ENCODE results near the gene NSMF. TPM values are rescaled to one million over a fixed set of nuclear protein-coding genes. Genes with fewer than 3 reads are reported as not detected.

The NSMF gene
- total and polyA plus RNA-seq, 2 of the 4 experiments (the other 2 are of a cell fraction), result 7.7 to 40.9 TPM

- WGBS, 2 experiments (ENCODE audit: extremely low coverage in 2 of 2, insufficient read length in 1 of 2), result 56% methylated on average over 7 of the region's 13 CpGs; no CpG with 5 or more reads in 1 of the 2 experiments
- dilution Hi-C loops (cut with HindIII; ENCODE audit: low sequenced_read_pairs, unreplicated experiment), result no loop called here
- H2BK15ac ChIP-seq (ENCODE audit: low read depth, low read length), result no peak overlapping the region
- H3K9me1 ChIP-seq (ENCODE audit: insufficient read depth, low read length), result no peaks in the 10 kb centered on the region; the same call in 1 of the 2 replicates
- H4K91ac ChIP-seq (ENCODE audit: insufficient read depth, low read depth, low read length), result no peak overlapping the region
- no peak overlapping the region for H2BK20ac ChIP-seq (ENCODE audit: low read depth, low read length)
- CTCF ChIA-PET, result no interaction called here
- no peaks in the 10 kb centered on the region for H3K79me1 ChIP-seq (ENCODE audit: low read depth in 1 of 2, low read length in 2 of 2)
- no peak overlapping the region for H3K4ac ChIP-seq (ENCODE audit: low read depth, low read length)
- H3K23ac ChIP-seq (ENCODE audit: low read depth, low read length), result no peak overlapping the region
- H4K8ac ChIP-seq (ENCODE audit: low read depth in 2 of 2, low read length in 2 of 2), result no peak overlapping the region
- H3K9ac ChIP-seq (ENCODE audit: low read depth, low read length), result no peak overlapping the region
- H3K56ac ChIP-seq (ENCODE audit: extremely low read depth, insufficient read depth, low read length), result no peak overlapping the region
- H3K4me3 ChIP-seq (ENCODE audit: insufficient read depth, low read depth, low read length), result no peak overlapping the region
- ATAC-seq (ENCODE audit: low read depth), result no peak
- H4K20me1 ChIP-seq (ENCODE audit: insufficient read depth, low read length), result peaks cover 6% of the 10 kb centered on the region; the same call in 1 of the 2 replicates
- no peak overlapping the region for H4K5ac ChIP-seq (ENCODE audit: low read depth, low read length)
- H2AFZ ChIP-seq (replicated peaks; ENCODE audit: low read length, poor library complexity), result no peak overlapping the region
- no peak overlapping the region for H2AK9ac ChIP-seq (replicated peaks; ENCODE audit: low read depth, low read length, poor library complexity)
- H3K27me3 ChIP-seq (ENCODE audit: control insufficient read depth, insufficient read depth, low read length), result peaks cover 28% of the 10 kb centered on the region
- POLR2A ChIA-PET (ENCODE audit: unreplicated experiment), result no interaction called here
- H3K14ac ChIP-seq (replicated peaks; ENCODE audit: low read depth, low read length), result no peak overlapping the region
- peaks cover 2% of the 10 kb centered on the region; the same call in 1 of the 2 replicates for H3K4me1 ChIP-seq (ENCODE audit: control insufficient read depth, insufficient read depth, low read length)
- no peak for TF ChIP-seq NFE2L2 (IDR thresholded peaks at IDR 0.05; ENCODE audit: low read depth, low read length)
- no peak for TF ChIP-seq USF2 (IDR thresholded peaks at IDR 0.05; ENCODE audit: low read depth, low read length)
- no peak for TF ChIP-seq MXI1 (IDR thresholded peaks at IDR 0.05; ENCODE audit: borderline replicate concordance, low read depth, low read length)
- no peak for TF ChIP-seq CEBPB (IDR thresholded peaks at IDR 0.05; ENCODE audit: low read depth, low read length)
- TF ChIP-seq POLR2A (IDR thresholded peaks at IDR 0.05; ENCODE audit: low read depth, low read length), result no peak
- TF ChIP-seq CTCF (conservative IDR thresholded peaks at IDR 0.05; ENCODE audit: low read depth, low read length), result no peak
- no peak for TF ChIP-seq MAFK (IDR thresholded peaks at IDR 0.05; ENCODE audit: low read depth, low read length)
- no peak for TF ChIP-seq CHD1 (IDR thresholded peaks at IDR 0.05; ENCODE audit: low read depth, low read length)
- no peak for TF ChIP-seq FOS (IDR thresholded peaks at IDR 0.05; ENCODE audit: low read depth, low read length)
- TF ChIP-seq BHLHE40 (IDR thresholded peaks at IDR 0.05; ENCODE audit: low read depth, low read length), result no peak
- no peak for TF ChIP-seq RFX5 (IDR thresholded peaks at IDR 0.05; ENCODE audit: low read depth, low read length)
- TF ChIP-seq ELK1 (IDR thresholded peaks at IDR 0.05; ENCODE audit: borderline replicate concordance, low read depth, low read length), result no peak
- no peak for TF ChIP-seq SMC3 (IDR thresholded peaks at IDR 0.05; ENCODE audit: low read depth, low read length)
- no peak for TF ChIP-seq RCOR1 (IDR thresholded peaks at IDR 0.05; ENCODE audit: insufficient replicate concordance, low read length)
- TF ChIP-seq MAZ (IDR thresholded peaks at IDR 0.05; ENCODE audit: borderline replicate concordance, low read depth, low read length), result no peak
- no peak for TF ChIP-seq RAD21 (IDR thresholded peaks at IDR 0.05; ENCODE audit: low read length)
- no peak overlapping the region for H3K4me2 ChIP-seq (ENCODE audit: low read depth, low read length)
- no peak for DNase-seq
- H2AK5ac ChIP-seq (ENCODE audit: low read depth, low read length), result no peak overlapping the region
- peaks cover 4% of the 10 kb centered on the region; the same call in 1 of the 2 replicates for H3K9me3 ChIP-seq (ENCODE audit: control insufficient read depth, insufficient read depth, low read length)
- H3K27ac ChIP-seq (ENCODE audit: insufficient read depth, low read length), result no peak overlapping the region
- no TSS peak for BruUV-seq (replicated peaks)
- intact Hi-C loops (cut with micrococcal nuclease), result no loop called here
- no peak overlapping the region for H2BK5ac ChIP-seq (ENCODE audit: low read depth, low read length, poor library complexity, severe bottlenecking)
- H2BK120ac ChIP-seq (ENCODE audit: low read depth, low read length), result no peak overlapping the region
- in situ Hi-C loops (cut with MboI; ENCODE audit: low sequenced_read_pairs), result no loop called here
- H3K36me3 ChIP-seq (ENCODE audit: control insufficient read depth, insufficient read depth, low read length), result no peaks in the 10 kb centered on the region
- H3K18ac ChIP-seq (ENCODE audit: low read depth, low read length), result no peak overlapping the region
Observed at GRCh38 chr9:137491735-137492432, 32.8 kb upstream of the NSMF start.

Data from IMR-90 (cell line).